SK-N-SH (cell line): Measurements from ENCODE around the gene TECPR2. TPM values are rescaled to one million over a fixed set of nuclear protein-coding genes. Genes with fewer than 3 reads are reported as not detected.

ENCODE experiments used
- CTCF ChIA-PET: fragments of 300-600, 350-600 bp; formaldehyde crosslinking; extraction: SDS; loops from one replicate; lab custom pipeline; 2021; lab: Yijun Ruan, JAX
- POLR2A ChIA-PET: fragments of 350-600 bp; sonication (Branson Sonifier 250); formaldehyde crosslinking; extraction: SDS; loops from one replicate; lab custom pipeline; 2020; ENCODE audit warnings: antibody characterized with exemption, inconsistent platforms; lab: Yijun Ruan, JAX
- DNase-seq: peaks from one replicate; pipeline ENCODE4 v3.0.0; 2012
- H2AFZ ChIP-seq: fragments of 200-600 bp; sonication (generic); 2 replicates; pipeline ENCODE4 v1.8.1; 2016; ENCODE audit warnings: antibody characterized with exemption, mild to moderate bottlenecking, low read depth
- H3F3A ChIP-seq: fragments of 200-600 bp; sonication (generic); replicated peaks from 2 replicates; pipeline ENCODE3; 2016; ENCODE audit warnings: antibody characterized with exemption, mild to moderate bottlenecking; ENCODE audit not compliant: insufficient read depth
- H3K27ac ChIP-seq, 2 experiments: fragments of 200-500 bp in 1 of 2; fragments of 200-600 bp in 1 of 2; sonication (Bioruptor generic) in 1 of 2; sonication (generic), shearing (Covaris generic) in 1 of 2; 2 replicates each; pipeline versions ENCODE4 v1.5.1 to v1.6.1; 2014 to 2016; ENCODE audit warnings: low read depth in 2 of 2, inconsistent platforms in 1 of 2, low read length in 1 of 2, mild to moderate bottlenecking in 1 of 2, mixed read lengths in 1 of 2
- H3K27me3 ChIP-seq: fragments of 200-600 bp; sonication (generic), shearing (Covaris generic); 2 replicates; pipeline ENCODE4 v1.6.1; 2016; ENCODE audit warnings: mixed run types; ENCODE audit not compliant: insufficient read depth
- H3K36me3 ChIP-seq, 2 experiments: fragments of 200-500 bp in 1 of 2; fragments of 200-600 bp in 1 of 2; sonication (Bioruptor generic) in 1 of 2; sonication (generic) in 1 of 2; replicated peaks in 1 of 2; 2 replicates each; pipeline versions ENCODE3 to v1.5.1; 2014 to 2016; ENCODE audit warnings: low read length in 1 of 2, mild to moderate bottlenecking in 1 of 2; ENCODE audit not compliant: insufficient read depth in 2 of 2, control insufficient read depth in 1 of 2
- H3K4me1 ChIP-seq, 2 experiments: fragments of 200-500 bp in 1 of 2; fragments of 200-600 bp in 1 of 2; sonication (Bioruptor generic) in 1 of 2; sonication (generic), shearing (Covaris generic) in 1 of 2; 2 replicates each; pipeline versions ENCODE4 v1.5.1 to v1.6.1; 2014 to 2016; ENCODE audit warnings: low read depth in 1 of 2, low read length in 1 of 2, mixed run types in 1 of 2; ENCODE audit not compliant: insufficient read depth in 2 of 2, control insufficient read depth in 1 of 2
- H3K4me2 ChIP-seq: fragments of 200-600 bp; sonication (generic), shearing (Covaris generic); 2 replicates; pipeline ENCODE4 v1.6.1; 2017; ENCODE audit warnings: mixed run types
- H3K4me3 ChIP-seq, 2 experiments: fragments of 200-500 bp in 1 of 2; fragments of 200-600 bp in 1 of 2; sonication (Bioruptor generic) in 1 of 2; sonication (generic), shearing (Covaris generic) in 1 of 2; 2 replicates each; pipeline versions ENCODE4 v1.5.1 to v1.8.1; 2014 to 2016; ENCODE audit warnings: low read depth in 2 of 2, inconsistent platforms in 1 of 2, low read length in 1 of 2, mild to moderate bottlenecking in 1 of 2, mixed read lengths in 1 of 2, moderate library complexity in 1 of 2
- H3K79me2 ChIP-seq: fragments of 200-600 bp; sonication (generic); 2 replicates; pipeline ENCODE4 v1.8.1; 2017; ENCODE audit warnings: mild to moderate bottlenecking; ENCODE audit not compliant: insufficient read depth
- H3K9ac ChIP-seq: fragments of 200-600 bp; sonication (generic); 2 replicates; pipeline ENCODE4 v1.6.1; 2017; ENCODE audit warnings: mixed run types
- H3K9me2 ChIP-seq: fragments of 200-600 bp; sonication (generic); 2 replicates; pipeline ENCODE4 v1.6.1; 2017; ENCODE audit warnings: mixed run types
- H3K9me3 ChIP-seq: fragments of 200-600 bp; sonication (generic); 2 replicates; pipeline ENCODE4 v1.6.1; 2017; ENCODE audit warnings: mixed run types, mild to moderate bottlenecking, moderate library complexity
- H4K20me1 ChIP-seq: fragments of 200-600 bp; sonication (generic); 2 replicates; pipeline ENCODE4 v1.6.1; 2017; ENCODE audit warnings: mild to moderate bottlenecking, mixed run types; ENCODE audit not compliant: insufficient read depth
- CHD2 ChIP-seq: fragments of 150-350 bp; IDR thresholded peaks from 2 replicates; pipeline ENCODE4 v1.6.1; 2018; ENCODE audit warnings: low read length; ENCODE audit not compliant: partially characterized antibody
- FOSL2 ChIP-seq: IDR thresholded peaks from 2 replicates; pipeline ENCODE4 v1.4.0; 2012; ENCODE audit warnings: low read depth, mild to moderate bottlenecking, moderate library complexity, borderline replicate concordance
- MEF2A ChIP-seq: IDR thresholded peaks from 2 replicates; pipeline ENCODE4 v1.4.0; 2012; ENCODE audit warnings: low read depth, borderline replicate concordance
- NFIC ChIP-seq: IDR thresholded peaks from 2 replicates; pipeline ENCODE4 v1.4.0; 2012; ENCODE audit warnings: borderline replicate concordance
- REST ChIP-seq: IDR thresholded peaks from 2 replicates; pipeline ENCODE4 v1.6.1; 2012; ENCODE audit warnings: mild to moderate bottlenecking, low read depth, low read length, moderate library complexity
- RXRA ChIP-seq: IDR thresholded peaks from 2 replicates; pipeline ENCODE4 v1.4.0; 2012; ENCODE audit warnings: low read depth, mild to moderate bottlenecking, borderline replicate concordance
- YY1 ChIP-seq: IDR thresholded peaks from 2 replicates; pipeline ENCODE4 v1.4.0; 2012; ENCODE audit warnings: low read depth, mild to moderate bottlenecking
- WGBS: methylation state at CpG from one replicate; pipeline ENCODE4 v1.1.6; 2017; ENCODE audit warnings: low lambda C conversion rate; 5-methylcytosine and 5-hydroxymethylcytosine counted together
- polyA plus RNA-seq, 3 experiments: library from polyadenylated mRNA; depleted of rRNA; stranded (reverse); fragments of >200 nt; gene quantifications; 2 replicates each; pipeline ENCODE4 v1.2.3, GENCODE V29; 2012
- TF ChIP-seq, protein P1 (sequence below): IDR thresholded peaks from 2 replicates; pipeline ENCODE4 v1.4.0; 2012; ENCODE audit warnings: low read depth, borderline replicate concordance
- TF ChIP-seq, protein P2 (sequence below): fragments of 200-600 bp; sonication (generic); IDR thresholded peaks from 2 replicates; pipeline ENCODE4 v1.6.1; 2017; ENCODE audit warnings: antibody characterized with exemption, mild to moderate bottlenecking, moderate library complexity

The TECPR2 gene
- polyA plus RNA-seq, 1 of the 3 experiments (the other 2 are of a cell fraction), result 6.9 TPM

DNA sequence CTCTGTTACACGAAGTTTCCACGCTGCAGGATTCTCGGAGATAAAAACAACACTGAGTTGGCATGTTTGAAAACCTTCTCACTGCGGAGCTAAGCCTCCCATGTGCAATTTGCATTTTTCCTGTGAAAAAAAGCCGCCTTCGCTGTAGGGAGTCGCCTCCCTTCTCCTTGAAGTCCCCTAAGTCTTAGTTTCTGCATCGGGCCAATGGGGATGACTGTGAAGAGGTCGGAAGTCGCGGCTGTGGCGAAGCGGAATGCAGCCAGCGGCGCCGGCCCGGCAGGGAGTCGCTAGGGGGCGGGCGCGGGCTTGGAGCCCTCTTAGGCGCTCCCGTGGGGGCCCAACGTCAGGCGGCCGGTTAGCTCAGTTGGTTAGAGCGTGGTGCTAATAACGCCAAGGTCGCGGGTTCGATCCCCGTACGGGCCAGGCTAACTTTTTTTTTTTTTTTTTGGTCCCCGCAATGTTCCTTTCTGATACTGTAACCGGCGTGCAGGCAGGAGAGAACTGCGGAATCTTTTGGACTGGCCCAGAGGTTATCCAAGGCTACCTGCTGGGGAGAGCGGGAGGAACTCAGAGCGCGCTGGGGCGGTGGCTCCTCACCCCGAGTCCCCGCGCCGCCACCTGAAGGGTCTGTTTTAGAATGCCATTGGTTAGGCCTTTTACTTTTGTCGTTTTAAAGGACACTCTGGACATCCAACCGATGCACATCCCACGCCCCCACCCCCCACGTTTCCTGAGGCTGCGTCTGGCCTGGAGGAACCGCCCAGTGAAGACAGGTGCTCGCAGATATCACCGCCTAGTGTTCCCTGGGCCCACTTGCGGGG lies 45.8 kb upstream of the TECPR2 start (continued):
- TF ChIP-seq, protein P1, sequence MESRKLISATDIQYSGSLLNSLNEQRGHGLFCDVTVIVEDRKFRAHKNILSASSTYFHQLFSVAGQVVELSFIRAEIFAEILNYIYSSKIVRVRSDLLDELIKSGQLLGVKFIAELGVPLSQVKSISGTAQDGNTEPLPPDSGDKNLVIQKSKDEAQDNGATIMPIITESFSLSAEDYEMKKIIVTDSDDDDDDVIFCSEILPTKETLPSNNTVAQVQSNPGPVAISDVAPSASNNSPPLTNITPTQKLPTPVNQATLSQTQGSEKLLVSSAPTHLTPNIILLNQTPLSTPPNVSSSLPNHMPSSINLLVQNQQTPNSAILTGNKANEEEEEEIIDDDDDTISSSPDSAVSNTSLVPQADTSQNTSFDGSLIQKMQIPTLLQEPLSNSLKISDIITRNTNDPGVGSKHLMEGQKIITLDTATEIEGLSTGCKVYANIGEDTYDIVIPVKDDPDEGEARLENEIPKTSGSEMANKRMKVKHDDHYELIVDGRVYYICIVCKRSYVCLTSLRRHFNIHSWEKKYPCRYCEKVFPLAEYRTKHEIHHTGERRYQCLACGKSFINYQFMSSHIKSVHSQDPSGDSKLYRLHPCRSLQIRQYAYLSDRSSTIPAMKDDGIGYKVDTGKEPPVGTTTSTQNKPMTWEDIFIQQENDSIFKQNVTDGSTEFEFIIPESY, result no peak
- TF ChIP-seq CHD2, result peak; percentile 69
- TF ChIP-seq NFIC, result peak; percentile 7; the same call in 1 of the 2 replicates
- peak; percentile 47; the same call in 1 of the 2 replicates for TF ChIP-seq REST
- peak; percentile 67; the same call in 1 of the 2 replicates for TF ChIP-seq FOSL2
- no peak for TF ChIP-seq MEF2A
- TF ChIP-seq, protein P2, sequence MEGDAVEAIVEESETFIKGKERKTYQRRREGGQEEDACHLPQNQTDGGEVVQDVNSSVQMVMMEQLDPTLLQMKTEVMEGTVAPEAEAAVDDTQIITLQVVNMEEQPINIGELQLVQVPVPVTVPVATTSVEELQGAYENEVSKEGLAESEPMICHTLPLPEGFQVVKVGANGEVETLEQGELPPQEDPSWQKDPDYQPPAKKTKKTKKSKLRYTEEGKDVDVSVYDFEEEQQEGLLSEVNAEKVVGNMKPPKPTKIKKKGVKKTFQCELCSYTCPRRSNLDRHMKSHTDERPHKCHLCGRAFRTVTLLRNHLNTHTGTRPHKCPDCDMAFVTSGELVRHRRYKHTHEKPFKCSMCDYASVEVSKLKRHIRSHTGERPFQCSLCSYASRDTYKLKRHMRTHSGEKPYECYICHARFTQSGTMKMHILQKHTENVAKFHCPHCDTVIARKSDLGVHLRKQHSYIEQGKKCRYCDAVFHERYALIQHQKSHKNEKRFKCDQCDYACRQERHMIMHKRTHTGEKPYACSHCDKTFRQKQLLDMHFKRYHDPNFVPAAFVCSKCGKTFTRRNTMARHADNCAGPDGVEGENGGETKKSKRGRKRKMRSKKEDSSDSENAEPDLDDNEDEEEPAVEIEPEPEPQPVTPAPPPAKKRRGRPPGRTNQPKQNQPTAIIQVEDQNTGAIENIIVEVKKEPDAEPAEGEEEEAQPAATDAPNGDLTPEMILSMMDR, result peak; percentile 77

- WGBS, result 60% methylated on average over 12 of the region's 12 CpGs
- DNase-seq, result no peak
These were observed 45.0 kb upstream of the TECPR2 start for GRCh38 chr14:102317564-102318248.

More at GRCh38 chr14:102317564-102318248, 45.0 kb upstream of the TECPR2 start:
- Histone ChIP-seq H3K79me2 (peaks cover 12% of the 10 kb centered on the region), H3K27me3 (no peaks in the 10 kb centered on the region), H3F3A (peaks cover 16% of the 10 kb centered on the region), H3K4me2 (peak overlapping the region; percentile 83), H3K4me3 (peak overlapping the region; percentile 59 to 62), H3K9ac (peak overlapping the region; percentile 57; the same call in 1 of the 2 replicates), H3K4me1 (peaks cover 5 to 26% of the 10 kb centered on the region in 2 experiments; a peak in 3 of 4 replicates), H3K9me2 (no peaks in the 10 kb centered on the region), H4K20me1 (no peaks in the 10 kb centered on the region)
- CTCF ChIA-PET, result interaction anchor here (0.6 to 7.4 kb wide), 22 partner anchors 13 to 1642 kb away, joined by 3 to 65 read pairs (median 3); partner anchors contain the start of gene MOK
- TF ChIP-seq YY1, result peak; percentile 42; the same call in 1 of the 2 replicates
- TF ChIP-seq RXRA, result no peak
- TF ChIP-seq, all 33 proteins: peak for 1
- peak overlapping the region; percentile 70 to 90 for H3K27ac ChIP-seq
- no peaks in the 10 kb centered on the region for H3K9me3 ChIP-seq
- POLR2A ChIA-PET, result interaction anchor here (0.7 kb wide), 1 partner anchor 127 kb away, joined by 3 read pairs; no protein-coding TSS in a partner anchor
- H2AFZ ChIP-seq, result peak overlapping the region; percentile 79
- H3K36me3 ChIP-seq, result peaks cover 0 to 3% of the 10 kb centered on the region in 2 experiments
